8988T (cell line): ENCODE results near the gene APBA2.

ENCODE experiments used
- DNase-seq: peaks from one replicate; pipeline ENCODE4 v3.0.0; 2011

The APBA2 gene

GRCh38 chr15:28942046-28942445, 56.3 kb downstream of the APBA2 start:
- no peak for DNase-seq

GRCh38 chr15:28942571-28942970, 56.8 kb downstream of the APBA2 start:
- DNase-seq = no peak

- no peak for DNase-seq
These were observed 57.4 kb downstream of the APBA2 start for GRCh38 chr15:28943146-28943545.

DNA sequence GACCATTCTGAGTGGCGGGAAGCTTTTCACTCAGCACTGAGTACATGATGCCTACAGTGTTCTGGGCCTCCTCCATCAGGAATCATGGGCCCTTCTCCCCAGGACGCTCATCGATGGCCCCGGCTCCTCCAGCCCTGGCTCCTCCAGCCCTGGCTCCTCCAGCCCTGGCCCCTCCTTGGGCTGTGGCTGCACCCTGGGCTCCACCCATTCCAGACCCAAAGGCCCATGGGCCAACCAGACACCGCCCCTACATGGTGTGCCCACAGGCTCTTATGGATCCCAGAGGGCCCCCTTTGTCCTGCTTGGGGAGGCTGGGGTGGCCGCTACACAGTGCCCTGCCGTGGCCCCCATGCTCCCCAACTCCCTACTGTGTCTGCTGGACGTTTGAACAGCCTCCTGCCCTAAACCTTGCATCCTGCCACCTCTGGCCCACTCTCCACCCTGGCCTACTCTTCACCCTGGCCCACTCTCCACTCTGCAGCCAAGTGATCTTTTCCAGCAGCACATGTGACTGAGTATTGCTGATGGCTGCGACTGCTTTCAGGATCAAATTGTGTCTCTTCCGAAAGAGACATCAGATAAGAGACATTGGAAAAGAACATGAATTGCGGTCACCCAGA, 57.9 kb downstream of the APBA2 start:
- no peak for DNase-seq

GRCh38 chr15:28944286-28944685, 58.5 kb downstream of the APBA2 start:
- DNase-seq = no peak

DNA sequence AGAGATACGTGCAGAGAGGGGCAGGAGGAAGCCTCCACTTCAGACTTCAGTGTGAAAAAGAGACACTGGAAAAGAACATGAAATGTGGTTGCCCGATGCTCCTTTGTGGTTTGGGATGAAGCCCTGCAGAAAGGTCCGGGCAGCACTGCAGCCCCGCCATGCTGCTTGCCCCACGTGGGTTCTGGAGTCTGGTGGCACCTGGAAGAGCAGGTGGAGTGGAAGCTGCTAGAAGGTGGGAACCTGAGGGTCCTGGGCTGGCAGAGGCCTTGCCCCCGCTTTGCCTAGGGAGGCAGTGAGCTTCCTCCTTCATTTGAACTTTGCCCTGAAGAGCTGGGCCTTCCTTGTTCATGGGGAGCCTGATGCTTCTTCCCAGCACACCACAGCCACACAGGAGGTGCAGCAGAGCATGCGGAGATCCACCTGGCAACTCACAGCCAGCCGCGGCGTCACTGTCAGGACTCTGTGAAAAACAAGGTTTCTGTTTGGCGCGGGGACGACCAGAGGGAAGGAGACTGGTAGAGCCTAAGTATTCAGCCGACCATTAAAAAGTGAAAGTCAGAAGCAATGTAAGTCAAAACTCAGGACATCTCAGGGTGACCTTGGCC, 59.0 kb downstream of the APBA2 start:
- DNase-seq = no peak

DNA sequence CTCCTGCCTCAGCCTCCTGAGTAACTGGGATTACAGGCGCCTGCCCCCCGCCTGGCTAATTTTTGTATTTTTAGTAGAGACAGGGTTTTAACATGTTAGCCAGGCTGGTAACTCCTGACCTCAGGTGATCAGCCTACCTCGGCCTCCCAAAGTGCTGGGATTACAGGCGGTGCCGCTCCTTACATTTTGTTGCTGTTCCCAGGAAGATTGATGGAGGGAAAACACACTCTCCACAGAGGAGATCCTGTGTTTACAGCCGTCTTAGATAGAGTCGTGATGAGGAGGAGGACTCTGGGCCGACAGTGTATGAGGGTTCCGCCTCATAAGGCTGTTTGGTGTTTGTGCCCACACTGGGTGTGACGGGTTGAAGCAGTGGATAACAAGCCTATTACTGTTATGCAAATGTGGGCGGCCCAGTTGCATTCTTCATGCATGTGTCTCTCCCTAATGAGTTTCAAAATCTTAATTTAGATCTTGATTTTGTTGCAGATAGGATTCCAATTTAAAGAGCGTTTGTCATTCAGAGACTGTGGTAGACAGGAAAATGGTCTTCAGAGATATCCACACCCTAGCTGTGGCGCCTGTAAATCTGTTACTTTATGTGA, 60.0 kb downstream of the APBA2 start:
- DNase-seq = no peak

- DNase-seq = no peak
These were observed 61.0 kb downstream of the APBA2 start for GRCh38 chr15:28946803-28947202.

DNA sequence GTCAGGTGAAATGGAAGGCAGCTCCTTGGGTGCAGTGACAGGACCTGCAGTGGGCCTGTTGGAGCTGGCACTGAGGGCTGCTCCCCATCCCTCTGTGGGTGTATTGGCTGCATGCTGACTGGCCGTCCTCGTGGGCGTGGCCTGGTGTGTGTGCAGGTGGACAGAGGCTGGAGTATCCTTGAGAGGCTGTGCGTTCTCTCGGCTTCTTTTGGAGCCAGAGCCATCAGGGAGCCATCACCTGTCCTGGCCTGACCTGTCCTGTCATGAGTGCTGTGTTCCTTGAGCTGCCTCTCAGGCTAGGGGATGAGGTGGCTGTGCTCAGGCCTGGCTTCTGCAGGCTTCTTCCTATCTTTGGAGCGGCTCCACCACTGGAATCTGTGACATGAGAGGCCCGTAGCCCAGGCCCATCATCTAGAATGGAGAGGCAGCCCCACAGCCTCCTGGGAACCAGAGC, 61.5 kb downstream of the APBA2 start:
- no peak for DNase-seq

- DNase-seq = no peak
These were observed 62.3 kb downstream of the APBA2 start for GRCh38 chr15:28948036-28948435.

- no peak for DNase-seq
These were observed 65.1 kb downstream of the APBA2 start for GRCh38 chr15:28950916-28951315.

DNA sequence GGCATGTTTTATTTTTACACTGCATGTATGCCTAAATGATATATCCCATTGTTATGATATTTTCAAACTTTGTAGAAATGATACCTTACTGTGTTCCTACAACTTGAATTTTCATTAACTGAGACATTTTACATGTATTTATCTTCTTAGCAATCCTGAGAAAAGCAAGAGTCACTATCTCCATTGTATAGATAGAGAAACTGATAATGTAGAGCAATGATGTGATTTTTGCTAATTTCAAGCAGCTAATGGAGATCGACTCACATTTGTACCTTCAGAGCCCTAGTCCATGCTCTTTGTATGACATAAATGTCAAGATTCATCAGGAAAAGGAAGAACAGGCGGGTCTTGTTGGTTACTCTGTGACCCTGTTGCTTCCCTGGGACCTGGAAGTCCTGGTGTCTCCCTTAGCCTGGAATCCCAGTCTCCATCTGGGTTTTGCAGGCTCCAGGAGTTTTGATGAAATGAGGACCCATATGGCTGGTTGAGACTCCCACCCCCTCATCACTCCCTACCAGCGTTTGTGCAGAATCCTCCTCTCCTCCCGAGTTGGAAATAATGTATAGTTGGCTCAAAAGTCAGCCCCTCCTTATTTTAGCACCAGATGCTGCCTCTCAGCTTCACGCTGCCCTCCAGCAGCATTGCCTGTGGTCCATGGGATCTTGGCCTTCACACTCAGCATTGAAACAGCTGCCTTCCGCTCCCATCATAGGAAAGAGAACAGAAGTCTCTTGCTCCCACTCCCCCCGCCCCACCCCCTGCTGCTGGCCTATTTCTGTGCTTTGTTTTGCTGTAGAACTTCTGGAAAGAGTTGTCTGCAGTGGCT, 67.1 kb downstream of the APBA2 start:
- DNase-seq = no peak

GRCh38 chr15:28953573-28954195, 67.9 kb downstream of the APBA2 start:
- no peak for DNase-seq

DNA sequence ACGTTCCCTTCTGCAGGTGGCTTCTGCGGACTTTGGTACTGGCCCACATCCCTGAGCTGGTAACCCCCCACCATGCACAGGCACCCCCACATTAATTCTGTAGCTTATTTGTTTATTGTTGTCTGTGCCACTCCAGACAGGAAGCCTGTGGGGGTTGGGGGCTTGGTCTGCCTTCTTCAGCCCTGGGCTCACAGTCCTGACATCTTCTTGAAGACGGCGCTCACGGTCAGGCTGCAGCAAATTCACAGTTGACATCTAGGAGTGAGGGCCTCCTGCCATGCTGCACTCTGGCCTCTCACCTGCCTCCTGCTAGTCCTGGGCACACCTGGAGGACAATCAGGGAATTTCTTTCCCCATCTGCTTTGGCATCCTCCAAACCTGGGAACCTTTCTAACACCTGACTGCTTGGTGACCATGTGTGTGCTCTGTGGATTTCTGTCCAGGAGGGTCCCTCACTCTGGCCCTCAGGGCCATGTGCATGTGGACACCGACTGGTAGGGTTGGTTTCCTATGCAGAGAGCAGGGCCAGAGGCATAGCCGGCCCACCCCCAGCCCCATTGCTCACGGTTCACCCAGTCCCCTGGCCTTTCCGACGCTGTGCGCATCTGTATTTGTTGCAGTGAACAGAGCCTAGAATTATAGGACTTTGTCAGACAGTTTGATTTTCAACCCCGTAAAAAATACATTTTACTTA, 68.8 kb downstream of the APBA2 start:
- DNase-seq = no peak

- no peak for DNase-seq
These were observed 69.6 kb downstream of the APBA2 start for GRCh38 chr15:28955160-28955992.

DNA sequence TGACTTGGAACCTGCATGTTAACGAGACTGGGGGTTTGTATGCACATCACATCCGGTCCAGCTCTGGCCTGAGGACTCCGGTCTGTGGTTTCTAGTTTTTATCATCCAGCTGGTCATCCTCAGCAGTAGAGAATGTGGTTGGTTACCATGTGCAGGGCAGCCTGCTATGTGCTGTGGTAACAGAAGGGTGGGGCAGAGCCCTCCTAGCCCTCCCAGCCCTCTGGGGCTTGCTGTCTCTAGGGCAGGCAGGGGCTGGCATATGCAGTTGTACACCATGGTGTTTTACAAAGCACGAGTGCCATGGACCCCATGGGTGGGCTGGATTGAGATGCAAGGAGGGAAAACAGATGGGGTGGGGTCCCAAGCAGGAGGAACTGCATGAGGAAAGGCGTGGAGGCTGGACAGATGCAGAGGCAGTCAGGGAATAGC, 70.2 kb downstream of the APBA2 start:
- DNase-seq = no peak

DNA sequence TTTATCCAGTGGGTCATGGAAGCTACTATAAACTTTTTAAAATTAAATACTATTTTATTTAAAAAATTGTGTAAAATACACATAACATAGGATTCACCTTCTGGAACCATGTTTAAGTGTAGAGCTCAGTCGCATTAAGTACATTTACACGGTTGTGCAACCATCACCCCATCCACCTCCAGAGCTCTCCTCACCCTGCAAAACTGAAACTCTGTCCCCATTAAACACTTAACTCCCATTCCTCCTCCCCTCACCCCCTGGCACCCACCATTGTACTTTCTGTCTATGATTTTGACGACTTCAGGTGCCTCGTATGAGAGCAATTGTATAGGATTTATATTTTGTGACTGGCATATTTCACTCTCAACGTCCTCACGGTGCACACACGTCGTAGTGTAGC, 70.7 kb downstream of the APBA2 start:
- no peak for DNase-seq

- DNase-seq = no peak
These were observed 72.1 kb downstream of the APBA2 start for GRCh38 chr15:28957606-28958498.

DNA sequence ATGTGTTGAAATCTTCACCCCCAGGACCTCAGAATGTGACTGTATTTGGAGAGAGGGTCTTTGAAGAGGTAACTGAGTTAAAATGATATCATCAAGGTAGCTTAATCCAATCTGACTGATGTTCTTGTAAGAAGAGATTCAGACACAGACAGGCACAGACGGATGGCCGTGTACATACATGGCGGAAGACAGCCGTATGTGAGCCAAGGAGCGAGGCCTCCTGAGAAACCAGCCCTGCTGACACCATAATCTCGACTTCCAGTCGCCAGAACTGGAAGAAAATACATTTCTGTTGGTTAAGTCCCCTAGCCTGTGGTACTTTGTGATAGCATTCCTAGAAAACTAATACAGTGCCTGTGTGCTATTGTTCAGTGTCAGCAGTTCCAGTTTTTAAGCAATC, 73.6 kb downstream of the APBA2 start:
- DNase-seq = no peak

DNA sequence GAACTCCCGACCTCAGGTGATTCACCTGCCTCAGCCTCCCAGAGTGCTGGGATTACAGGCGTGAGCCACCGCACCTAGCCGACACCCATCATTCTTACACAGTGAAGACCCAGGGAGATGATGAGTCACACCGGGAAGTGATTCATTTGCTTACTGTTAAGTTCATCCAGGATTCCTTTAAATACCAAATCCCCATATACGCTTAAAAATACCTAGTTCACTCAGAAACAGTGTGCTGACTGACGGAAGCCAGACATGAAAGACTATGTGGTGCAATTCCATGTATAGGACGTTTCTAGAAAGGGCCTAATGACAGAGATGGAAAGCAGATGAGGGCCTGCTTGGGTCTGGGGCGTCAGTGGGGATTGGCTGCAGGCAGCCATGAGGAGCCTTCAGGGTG, 75.2 kb downstream of the APBA2 start:
- no peak for DNase-seq

DNA sequence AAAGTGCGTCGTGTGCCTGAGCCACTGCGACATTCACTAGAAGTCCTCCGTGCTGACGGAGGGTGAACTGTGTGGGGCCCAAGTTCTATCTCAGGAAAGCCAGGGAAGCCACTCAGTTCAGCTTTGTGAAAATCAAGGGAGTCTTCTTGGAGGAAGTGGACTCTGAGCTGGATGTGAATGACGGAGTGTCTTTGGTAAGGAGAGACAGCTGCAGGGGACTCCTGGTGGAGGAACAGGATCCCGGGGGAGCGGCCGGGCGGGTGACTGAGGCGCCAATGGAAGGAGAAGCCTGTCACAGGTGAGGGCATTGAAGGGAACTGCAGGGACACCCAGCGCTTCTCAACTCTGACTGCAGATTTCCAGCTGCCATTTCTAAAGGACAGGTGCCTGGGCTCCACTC, 75.6 kb downstream of the APBA2 start:
- DNase-seq = no peak
